HCEC 1CT (cell line): ENCODE data around the gene CAMTA1.
A peak's percentile ranks its signal among the peaks of the same experiment; 100 is the strongest.

Experiments
- DNase-seq: peaks from one replicate; pipeline ENCODE4 v3.0.0-alpha.2; 2017

CAMTA1 gene

DNA sequence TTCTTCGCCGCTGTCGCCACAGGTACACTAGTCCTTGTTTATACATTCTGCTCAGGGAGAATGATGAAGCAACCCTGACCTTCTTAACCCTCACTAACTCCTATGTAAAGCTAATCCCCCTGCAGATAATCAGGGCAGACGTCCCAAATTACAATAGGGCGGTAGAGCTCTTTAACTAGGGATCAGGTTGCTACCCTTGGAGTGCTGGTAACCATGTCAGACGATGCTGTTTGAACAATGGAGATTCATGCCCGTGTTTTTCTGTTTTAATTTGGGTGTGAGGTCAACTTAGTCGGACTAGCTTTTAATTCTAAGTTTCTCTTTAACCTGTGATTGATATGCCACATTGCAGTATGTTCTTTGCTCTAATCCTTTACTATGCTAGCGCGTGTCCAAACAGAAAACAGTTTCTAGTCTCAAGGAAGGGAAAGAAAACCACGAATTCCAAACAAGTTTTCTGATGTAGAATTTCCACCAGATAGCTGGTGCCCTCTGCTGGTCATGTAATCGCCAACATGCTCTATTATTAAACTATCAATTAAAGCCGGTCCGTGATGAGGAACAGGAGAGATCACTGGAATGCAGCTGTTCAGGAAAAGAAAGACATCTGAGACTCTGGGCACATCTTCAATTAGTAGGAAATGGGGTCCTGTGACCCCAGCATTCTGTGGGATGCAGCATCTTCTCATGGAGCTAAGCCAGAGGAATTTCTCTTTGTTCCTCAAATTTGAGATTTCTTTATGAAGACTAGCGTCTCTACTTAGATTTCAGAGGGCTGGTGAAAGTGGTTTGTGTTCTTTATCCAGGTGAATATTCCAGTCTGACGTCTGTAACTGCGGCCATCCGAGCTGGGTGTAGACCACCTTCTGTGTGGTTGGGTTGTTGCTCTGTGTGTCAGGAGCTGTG is 967.5 kb downstream of the CAMTA1 start:
- peak; percentile 64 for DNase-seq

DNA sequence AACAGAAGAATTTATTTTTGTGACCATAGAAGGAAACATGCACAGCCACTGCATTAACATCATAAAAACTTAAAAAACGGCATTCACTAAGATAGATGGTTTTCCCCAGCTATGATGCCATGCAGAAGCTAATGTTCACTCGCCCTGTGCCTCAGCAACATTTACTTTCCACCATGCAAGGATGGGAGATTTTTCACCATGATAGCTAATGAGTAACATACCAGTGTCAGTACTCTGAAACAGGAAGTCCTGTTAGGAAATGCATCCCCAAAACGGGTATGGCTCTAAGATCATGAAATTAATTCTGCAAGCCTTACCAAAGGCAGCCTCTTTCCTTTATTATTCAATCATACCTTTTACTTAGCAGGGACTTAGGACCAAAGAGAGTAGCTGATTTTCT is 968.4 kb downstream of the CAMTA1 start:
- DNase-seq: no peak

GRCh38 chr1:7754234-7754633 is 969.0 kb downstream of the CAMTA1 start:
- DNase-seq: no peak

DNA sequence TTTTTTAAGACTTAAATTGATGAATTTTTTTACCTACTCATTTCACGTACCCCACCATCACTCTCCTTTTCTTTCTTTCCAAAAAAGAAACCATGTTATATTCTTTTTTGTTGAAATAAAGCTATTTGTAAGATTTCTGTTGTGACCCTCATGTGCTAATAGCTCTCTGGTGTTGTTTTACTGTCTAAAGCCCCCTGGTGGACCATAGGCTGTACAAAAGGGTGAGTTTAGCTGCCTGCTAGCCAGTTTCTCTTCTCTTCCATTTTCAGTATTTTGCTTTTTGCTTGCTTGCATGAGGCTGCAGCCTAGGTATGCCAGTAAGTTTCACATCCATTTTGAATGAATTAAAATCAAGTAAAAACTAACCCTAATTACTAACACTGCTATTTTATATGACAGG is 970.2 kb downstream of the CAMTA1 start:
- peak; percentile 20 for DNase-seq

DNA sequence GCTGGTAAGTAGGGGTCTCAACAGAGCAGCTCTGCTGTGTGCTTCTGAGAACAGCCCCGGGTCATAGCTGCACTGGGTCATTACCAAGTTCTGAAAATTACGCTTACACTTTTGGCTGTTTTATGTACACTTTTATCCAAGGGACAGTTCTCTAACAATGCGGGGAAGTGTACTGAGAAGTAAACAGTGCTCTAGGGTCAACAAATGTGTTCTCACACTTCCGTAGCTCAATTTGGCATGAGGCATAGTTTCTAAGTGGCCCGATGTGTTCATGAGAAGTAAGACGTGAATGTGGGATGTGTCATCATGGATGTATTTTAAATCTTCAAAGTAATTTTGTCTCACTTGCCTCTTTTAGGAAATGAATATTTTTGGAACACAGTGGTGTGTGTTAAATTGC is 975.0 kb downstream of the CAMTA1 start:
- DNase-seq: peak; percentile 62

DNA sequence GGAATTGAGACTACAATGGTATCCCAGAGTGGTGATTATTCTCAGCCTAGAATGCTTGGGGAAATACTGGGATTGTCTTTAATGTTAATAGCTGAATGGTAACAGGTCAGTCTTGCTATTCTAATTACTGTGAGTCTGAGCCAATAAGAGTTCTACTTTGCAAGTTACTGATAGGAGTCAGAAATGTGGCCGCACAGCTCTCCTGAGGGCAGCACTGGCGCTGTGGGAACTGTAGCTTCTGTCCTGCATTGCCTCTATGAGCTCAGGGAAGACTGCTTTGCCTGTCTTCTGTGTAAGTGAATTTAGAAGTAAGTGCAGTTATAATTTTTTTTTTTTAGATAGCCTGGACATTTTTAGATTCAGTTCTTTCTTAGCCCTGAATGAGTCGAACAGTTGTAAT is 975.8 kb downstream of the CAMTA1 start:
- DNase-seq: no peak

GRCh38 chr1:7767176-7767575 is 981.9 kb downstream of the CAMTA1 start:
- no peak for DNase-seq

DNA sequence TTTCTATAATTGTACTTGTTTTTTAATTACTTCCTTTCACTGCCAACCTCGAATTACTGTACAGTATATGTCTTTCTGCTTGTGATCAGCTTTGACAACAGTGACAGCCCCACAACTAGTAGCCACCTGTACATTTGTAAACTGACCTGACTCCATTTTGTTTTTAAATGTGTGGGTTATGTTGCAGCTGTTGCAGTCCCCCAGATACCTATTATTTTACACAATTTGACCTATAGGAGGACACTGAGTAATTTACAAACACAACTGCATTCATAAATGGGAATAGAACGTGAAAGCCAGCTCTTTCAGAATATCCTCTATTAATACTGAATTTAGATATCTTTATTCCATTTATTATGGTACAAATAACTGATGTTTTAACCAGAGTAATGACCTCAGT is 983.3 kb downstream of the CAMTA1 start:
- DNase-seq: no peak

- DNase-seq: no peak
Observed at GRCh38 chr1:7769673-7770412, 984.6 kb downstream of the CAMTA1 start.

DNA sequence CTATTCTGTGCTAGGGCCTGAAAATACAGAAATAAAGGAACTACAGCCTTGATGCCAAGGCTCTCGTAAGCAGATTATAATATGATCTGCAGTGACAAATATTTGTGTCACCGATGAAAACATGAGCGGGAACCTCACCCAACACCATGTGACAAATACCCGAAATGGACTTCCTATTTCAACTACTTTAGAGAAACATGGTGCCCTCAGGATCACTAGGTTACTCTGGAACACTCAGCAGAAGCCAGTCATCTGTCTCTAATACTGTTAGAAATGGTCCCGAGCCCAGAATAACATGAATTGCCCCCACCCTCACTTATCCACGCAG is 985.4 kb downstream of the CAMTA1 start:
- no peak for DNase-seq

DNA sequence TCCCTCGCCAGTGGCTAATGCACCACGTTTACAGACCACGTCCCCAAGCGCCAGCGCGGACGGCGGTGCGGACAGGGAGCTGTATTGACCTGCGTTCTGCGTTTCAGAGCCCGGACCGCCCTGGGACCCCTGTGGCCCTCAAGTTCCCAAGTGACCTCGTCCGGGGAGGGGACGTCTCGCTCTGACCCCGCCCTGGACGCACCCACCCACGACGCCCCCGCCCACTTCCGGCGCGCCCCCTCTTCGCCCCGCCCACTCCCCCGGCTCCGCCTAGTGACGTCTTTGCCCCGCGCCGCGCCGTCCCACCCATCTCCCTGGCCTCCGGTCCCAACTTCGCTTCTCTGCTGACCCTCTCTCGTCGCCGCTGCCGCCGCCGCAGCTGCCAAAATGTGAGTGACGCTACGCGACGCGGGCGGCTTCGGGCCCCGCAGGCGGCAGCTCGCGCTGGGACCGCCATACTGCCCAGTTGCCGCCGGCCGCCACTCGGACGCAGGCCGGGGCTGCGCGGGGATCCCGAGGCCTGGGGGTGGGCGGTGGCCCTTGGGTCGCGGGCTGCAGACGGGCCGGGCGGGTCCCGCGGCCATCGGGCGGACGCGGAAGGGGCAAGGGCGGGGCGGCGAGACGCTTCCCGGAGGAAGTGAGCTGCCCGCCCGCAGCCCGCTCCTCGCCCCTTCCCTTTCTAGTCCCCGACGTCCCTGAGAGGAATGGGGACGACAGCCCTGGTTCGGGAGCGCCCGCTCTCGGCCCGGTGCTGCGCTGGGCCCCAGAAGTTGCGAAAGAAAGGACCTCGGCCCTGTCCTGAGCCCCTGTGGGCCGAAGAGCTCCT is 986.0 kb downstream of the CAMTA1 start, which contains the start of gene VAMP3:
TSS of gene VAMP3 (plus strand) at position 300 of the 826 bp plus-strand sequence. CDS start at position 388, 88 bp downstream.
- peak; percentile 74 for DNase-seq

DNA sequence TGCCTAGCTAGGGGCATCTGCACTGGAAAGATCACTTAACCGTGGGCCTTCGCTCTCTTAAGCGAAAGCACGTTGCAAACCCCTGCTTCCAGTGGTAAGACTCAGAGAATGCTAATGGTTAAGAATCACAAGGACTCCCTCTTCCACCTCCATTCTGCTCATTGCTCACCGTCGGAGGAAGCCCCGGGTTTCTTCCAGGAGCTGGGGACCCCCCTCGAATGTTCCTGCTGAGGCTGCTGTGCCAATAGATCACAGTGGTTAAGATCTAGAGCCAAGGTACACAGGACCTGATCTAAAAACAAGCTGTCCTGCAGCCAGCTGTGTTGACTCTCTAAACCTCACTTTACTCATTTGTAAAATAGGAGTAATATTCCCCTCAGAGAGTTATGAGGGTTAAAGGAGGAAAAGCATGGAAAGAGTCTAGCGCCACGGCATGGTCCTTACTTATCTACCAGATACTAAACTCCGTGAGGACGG is 986.6 kb downstream of the CAMTA1 start:
- peak; percentile 5 for DNase-seq

DNA sequence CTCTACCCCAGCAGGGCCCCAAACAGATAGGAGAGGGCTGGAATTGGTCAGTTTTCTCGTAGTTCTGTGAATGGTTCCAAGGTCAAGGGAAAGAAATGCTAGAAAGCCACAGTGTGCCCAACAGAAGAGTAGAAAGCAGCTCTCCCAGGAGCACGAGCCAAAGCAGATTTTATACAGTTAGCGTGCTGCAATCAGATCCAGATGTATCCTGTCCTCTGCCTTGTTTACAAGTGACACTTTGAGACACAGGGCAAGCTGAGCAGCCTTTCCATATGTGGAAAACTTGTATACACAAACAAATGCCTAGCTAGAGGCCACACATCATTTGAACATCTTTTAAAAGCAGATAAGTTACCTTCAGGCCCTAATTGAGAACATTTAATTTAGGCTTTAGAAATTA is 992.3 kb downstream of the CAMTA1 start:
- no peak for DNase-seq

DNA sequence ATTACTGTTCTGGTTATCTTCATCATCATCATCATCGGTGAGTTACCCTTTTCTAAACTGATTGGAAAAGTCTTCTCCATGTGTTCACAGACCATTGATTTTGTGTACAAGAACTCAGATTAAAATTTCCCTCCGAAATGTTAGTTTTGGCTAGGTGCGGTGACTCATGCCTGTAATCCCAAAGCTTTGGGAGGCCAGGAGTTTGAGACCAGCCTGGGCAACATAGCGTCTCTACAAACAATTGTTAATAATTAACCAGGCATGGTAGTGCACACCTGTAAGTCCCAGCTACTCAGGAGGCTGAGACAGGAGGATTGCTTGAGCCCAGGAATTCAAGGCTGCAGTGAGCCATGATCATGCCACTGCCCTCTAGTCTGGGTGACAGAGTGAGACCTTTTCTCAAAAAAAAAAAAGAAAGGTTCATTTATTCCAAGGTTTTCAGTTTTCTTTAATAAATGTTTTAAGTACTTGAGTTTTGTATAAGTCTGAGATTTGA is 992.9 kb downstream of the CAMTA1 start:
- no peak for DNase-seq

GRCh38 chr1:7780976-7781375 is 995.7 kb downstream of the CAMTA1 start:
- DNase-seq: no peak

GRCh38 chr1:7781501-7781900 is 996.2 kb downstream of the CAMTA1 start:
- no peak for DNase-seq

DNA sequence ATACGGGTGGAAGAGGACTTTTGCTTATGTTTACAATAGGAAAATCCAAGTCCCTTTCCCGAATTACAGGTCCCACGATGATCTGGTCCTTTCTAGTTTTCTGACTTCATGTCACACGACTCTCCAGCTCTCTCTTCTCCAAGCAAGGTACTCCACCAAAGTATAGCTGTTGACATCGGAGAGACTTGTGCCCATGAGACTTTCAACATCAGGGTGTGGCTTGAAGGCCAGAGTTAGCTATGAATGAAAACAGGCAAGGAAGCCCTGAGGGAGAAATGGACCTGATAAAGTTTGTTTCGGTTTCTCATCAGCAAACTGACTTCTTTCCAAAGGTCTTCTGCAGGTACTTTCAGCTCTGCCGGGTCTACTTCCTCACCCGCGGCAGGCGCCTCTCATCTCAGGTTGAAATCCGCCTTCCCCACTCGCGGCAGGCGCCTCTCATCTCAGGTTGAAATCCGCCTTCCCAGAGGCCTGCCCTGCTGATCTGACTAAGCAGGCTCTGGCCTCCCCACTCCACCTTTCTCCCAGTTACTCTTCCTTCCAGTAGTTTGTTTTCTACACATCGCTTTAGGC is 996.8 kb downstream of the CAMTA1 start:
- no peak for DNase-seq

DNA sequence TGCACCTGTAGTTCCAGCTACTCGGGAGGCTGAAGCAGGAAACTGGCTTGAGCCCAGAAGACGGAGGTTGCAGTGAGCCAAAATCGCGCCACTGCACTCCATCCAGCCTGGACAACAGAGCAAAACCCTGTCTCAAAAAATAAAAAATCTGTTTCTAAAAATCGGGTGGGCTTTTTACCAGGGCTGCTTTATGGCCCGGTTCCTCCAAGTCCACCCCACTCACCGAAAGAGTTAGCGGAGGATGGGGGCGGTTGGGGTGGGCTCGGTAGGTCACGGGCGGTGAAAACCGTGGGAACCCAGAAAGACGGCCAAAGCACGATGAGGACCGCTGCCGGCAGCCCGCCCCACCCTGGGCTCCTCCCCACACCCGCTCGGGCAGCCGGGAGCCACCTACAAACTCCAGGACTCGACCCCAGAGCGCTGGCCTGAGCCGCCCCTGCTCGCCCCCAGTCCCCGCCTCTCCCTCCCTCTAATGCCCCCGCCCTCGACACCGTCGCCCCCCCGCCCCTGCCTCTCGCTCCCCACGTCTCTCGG is 998.0 kb downstream of the CAMTA1 start:
- peak; percentile 64 for DNase-seq

GRCh38 chr1:7783826-7784491 is 998.7 kb downstream of the CAMTA1 start, which contains the start of gene PER3:
TSS of gene PER3 (plus strand) at chr1:7784291. CDS start at chr1:7784878, 587 bp downstream.
- peak; percentile 94 for DNase-seq

GRCh38 chr1:7784492-7785071 is 999.3 kb downstream of the CAMTA1 start:
- DNase-seq: no peak

DNA sequence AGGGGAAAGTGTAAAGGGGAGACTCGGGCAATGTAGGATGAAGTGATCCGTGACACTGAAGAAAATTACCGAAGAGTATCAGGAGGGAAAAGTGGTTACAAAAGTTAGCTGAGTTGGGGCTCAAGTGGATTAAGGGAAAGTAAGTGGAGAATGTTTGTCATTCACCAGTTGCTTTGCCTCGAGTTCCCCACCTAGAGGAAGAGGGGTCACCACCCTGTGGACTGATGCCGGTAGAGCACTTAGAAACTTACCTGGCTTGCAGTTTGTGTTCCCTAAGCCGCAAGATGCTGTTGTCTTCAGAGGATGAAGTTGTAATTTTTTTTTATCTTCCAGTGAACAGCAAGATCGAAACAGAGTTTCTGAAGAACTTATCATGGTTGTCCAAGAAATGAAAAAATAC is 999.9 kb downstream of the CAMTA1 start:
- no peak for DNase-seq
